ENCODE measurements around the gene MAP3K19.

DNA sequence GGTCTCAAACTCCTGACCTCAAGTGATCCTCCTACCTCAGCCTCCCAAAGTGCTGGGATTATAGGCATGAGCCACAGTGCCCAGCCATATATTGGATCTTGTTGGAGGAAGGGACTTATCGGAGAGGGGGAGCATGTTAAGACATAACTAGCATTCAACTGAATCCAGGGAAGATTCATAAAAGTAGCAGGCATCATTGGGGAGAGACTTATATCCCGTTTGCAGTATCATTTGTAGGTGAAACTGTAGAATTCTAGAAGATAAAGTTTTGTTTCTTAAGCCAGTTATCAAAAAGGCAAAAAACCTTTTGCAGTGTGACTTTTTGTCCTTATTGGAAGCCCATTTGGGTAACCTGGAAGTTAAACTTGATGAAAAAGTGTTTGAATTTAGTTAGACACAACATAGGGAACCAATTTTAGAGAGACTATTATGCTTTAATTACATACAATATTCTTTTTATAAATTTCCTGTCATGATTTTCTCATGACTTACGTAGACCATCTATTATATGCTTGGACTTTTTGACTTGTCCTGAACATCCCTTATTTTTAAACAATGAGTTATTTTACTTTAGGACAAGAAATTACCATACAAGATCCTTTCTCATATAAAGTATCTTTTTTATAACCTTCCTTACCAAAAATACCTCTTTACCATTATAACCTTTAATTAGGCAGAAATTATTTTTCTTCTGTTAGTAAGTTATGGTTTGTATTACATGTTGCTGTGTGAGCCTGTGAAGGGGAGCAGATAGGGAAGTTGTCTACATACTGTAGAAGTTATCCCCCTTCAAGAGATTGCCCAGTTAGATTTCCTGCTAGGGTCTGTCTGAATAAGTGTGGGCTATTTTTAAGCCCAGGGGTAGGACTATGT, 25.1 kb upstream of the MAP3K19 start:
- TF ChIP-seq CTCF (tag by site-specific recombination; IDR thresholded peaks at IDR 0.05) (no peak), ZNF26 (tag by site-specific recombination; IDR thresholded peaks at IDR 0.05) (no peak), ZNF776 (tag by site-specific recombination; IDR thresholded peaks at IDR 0.05; ENCODE audit: borderline replicate concordance) (no peak), ZNF148 (tag by site-specific recombination; IDR thresholded peaks at IDR 0.05; ENCODE audit: borderline replicate concordance) (no peak), PRDM10 (tag by site-specific recombination; IDR thresholded peaks at IDR 0.05) (no peak), MYNN (tag by site-specific recombination; IDR thresholded peaks at IDR 0.05; ENCODE audit: borderline replicate concordance) (no peak), ZBTB20 (tag by site-specific recombination; IDR thresholded peaks at IDR 0.05) (no peak)

Measured in HEK293 (cell line).